ENCODE results near the gene GJA10.

The GJA10 gene

DNA sequence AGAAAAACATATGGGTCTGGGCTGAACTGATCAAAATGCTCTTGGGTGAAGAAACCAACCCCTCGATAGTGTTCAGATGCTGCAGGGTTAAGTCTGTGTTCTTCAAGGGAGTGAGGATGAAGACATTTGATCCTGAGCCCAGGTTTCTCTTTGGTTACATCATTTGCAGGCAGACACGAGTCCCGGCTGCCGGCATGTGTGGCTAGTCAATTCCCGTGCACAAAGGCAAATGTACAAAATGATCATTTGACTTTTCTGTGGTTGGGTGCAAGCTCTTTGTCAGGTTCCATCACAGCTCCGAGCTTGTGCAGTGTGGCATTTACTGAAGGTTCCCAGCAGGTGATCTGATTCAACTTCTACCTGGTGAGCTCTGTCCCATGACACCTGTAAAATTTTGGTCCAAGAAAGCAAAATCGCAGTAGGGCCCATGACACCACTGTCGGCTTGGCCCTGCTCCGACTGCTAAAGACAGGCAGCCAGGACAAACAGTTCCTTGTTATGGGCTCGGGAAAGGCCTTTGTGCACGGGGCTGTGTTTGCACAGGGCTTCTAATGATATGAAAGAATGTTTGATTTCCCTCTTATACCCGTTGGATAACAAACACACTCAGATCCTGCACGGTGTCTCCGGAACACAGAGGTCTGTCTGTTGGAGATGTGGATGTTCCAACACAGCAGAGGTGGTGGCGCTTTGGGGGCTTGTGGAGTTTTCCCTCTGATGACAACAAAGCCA is 46.9 kb downstream of the GJA10 start:
- TF ChIP-seq, protein P1, sequence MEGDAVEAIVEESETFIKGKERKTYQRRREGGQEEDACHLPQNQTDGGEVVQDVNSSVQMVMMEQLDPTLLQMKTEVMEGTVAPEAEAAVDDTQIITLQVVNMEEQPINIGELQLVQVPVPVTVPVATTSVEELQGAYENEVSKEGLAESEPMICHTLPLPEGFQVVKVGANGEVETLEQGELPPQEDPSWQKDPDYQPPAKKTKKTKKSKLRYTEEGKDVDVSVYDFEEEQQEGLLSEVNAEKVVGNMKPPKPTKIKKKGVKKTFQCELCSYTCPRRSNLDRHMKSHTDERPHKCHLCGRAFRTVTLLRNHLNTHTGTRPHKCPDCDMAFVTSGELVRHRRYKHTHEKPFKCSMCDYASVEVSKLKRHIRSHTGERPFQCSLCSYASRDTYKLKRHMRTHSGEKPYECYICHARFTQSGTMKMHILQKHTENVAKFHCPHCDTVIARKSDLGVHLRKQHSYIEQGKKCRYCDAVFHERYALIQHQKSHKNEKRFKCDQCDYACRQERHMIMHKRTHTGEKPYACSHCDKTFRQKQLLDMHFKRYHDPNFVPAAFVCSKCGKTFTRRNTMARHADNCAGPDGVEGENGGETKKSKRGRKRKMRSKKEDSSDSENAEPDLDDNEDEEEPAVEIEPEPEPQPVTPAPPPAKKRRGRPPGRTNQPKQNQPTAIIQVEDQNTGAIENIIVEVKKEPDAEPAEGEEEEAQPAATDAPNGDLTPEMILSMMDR (IDR thresholded peaks at IDR 0.05; ENCODE audit: low read depth, low read length), result no peak

DNA sequence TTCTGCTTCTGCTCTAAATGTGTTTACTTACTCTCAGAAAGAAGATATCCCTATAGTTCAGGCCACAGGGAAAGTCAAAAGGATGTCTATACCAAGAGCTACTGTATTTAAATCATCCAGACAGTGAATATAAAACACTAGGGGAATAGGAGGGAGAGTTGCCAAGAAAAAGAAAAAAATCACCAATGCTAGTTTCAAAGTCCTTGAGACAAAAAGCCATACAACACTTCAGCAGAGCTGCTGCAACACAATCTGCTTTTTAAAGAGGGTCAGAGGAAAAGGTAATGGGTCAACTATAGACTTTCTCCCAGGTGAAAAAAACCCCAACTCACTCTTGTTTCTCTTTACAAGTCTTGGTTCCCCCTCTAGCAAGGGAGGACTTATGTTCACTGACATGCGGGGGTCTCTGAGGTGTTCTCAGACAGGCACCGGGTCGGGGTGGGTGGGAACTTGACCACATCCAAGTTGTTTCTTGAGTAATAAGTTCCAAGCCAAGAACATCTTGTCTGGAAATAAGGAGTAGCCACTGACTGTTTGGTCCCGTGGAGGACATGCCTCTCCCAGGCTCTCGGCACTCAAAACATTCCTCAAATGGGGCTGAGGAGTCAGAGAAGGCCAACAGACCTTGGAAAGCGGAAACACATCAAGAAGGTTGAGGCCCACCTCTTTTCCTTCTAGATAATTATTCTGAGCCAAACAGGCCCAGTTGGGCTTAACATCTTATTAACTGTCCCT is 47.7 kb downstream of the GJA10 start:
- Histone ChIP-seq H3K4me1 (no peaks in the 10 kb centered on the region), H3K27me3 (no peaks in the 10 kb centered on the region), H3K9me3 (no peaks in the 10 kb centered on the region), H3K36me3 (no peaks in the 10 kb centered on the region), H3K4me3 (ENCODE audit: low read depth, low read length) (no peak overlapping the region)
- TF ChIP-seq, protein P1 (IDR thresholded peaks at IDR 0.05; ENCODE audit: low read depth, low read length), result no peak
- no peak for DNase-seq

More for the DNA sequence above, 46.9 kb downstream of the GJA10 start:
- no peaks in the 10 kb centered on the region for H3K4me1 ChIP-seq
- H3K36me3 ChIP-seq, result no peaks in the 10 kb centered on the region
- H3K9me3 ChIP-seq, result no peaks in the 10 kb centered on the region
- no peak for DNase-seq
- no peaks in the 10 kb centered on the region for H3K27me3 ChIP-seq
- H3K4me3 ChIP-seq (ENCODE audit: low read depth, low read length), result no peak overlapping the region

DNA sequence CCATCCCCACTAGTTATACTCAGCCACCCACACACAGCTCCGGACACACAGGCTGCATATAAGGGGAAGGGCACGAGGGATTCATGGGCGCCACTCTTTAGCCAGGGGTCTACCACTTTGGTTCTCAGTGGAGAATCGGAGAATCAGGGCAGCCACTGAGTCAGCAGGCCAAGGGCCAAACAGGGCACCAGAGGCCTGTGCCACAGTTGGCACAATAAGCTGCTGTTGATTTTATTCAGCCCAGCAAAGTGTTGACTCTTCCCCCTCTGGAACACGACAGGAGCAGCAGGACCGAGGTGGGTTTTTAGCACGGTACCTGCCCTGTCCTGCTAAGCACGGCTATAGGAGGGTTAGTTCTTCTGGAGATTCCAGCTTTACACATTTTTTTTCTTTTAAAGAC is 48.3 kb downstream of the GJA10 start:
- Histone ChIP-seq H3K4me3 (ENCODE audit: low read depth, low read length) (no peak overlapping the region), H3K9me3 (no peaks in the 10 kb centered on the region), H3K4me1 (no peaks in the 10 kb centered on the region), H3K27me3 (no peaks in the 10 kb centered on the region), H3K36me3 (no peaks in the 10 kb centered on the region)
- no peak for DNase-seq
- TF ChIP-seq, protein P1 (IDR thresholded peaks at IDR 0.05; ENCODE audit: low read depth, low read length), result no peak

DNA sequence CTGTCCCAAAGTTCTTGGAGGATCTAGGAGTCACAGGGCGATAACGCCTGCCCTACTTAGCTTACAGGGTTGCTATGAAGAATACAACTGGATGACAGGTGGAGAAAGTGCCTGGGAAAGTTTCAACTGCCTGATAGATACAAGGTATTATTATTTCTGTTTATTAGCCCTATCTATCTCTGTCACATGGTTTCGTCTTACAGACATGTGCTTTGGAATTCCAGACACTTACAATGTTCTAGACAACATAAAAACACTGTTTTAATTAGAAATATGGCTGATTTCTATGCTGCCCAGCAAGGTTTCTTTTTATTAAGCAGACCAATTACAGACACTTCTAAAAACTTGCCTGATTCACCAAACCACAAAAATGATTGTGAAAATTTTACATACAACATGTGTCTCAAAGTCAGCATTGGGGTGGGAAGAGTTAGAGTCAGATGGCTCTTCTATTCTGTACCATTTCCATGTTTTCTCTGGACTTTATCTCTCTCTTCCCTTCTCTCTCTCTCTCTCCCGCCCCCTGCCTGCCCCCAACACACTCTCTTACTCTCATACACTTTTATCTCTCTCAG is 50.0 kb downstream of the GJA10 start:
- no peak for DNase-seq
- no peaks in the 10 kb centered on the region for H3K4me1 ChIP-seq
- no peaks in the 10 kb centered on the region for H3K9me3 ChIP-seq
- no peaks in the 10 kb centered on the region for H3K27me3 ChIP-seq
- no peaks in the 10 kb centered on the region for H3K36me3 ChIP-seq
- TF ChIP-seq, protein P1 (IDR thresholded peaks at IDR 0.05; ENCODE audit: low read depth, low read length), result no peak
- H3K4me3 ChIP-seq (ENCODE audit: low read depth, low read length), result no peak overlapping the region

DNA sequence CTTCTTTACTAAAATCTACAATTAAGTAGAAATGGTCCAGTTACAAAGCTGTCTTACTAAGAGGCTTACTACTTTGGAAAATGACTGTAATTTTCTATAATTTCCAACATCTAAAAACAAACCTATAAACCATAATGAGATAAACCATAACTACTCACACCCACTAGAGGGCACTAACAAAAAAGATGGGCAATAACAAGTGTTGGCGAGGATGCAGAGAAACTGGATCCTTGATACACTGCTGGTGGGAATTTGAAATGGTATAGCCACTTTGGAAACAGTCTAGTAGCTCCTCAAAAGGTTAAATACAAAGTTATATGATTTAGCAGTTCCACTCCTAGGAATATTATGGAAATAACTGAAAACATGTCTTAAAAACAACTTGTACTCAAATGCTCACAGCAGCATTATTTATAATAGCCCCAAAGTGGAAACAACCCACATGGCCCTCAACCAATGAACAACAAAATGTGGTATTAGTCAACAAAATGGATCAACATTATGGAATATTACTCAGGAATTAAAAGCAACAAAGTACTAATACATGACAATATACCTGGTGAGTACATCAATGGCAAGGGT is 50.6 kb downstream of the GJA10 start:
- TF ChIP-seq, protein P1 (IDR thresholded peaks at IDR 0.05; ENCODE audit: low read depth, low read length), result peak; percentile 51
- no peaks in the 10 kb centered on the region for H3K4me1 ChIP-seq
- no peak overlapping the region for H3K4me3 ChIP-seq (ENCODE audit: low read depth, low read length)
- H3K27me3 ChIP-seq, result no peaks in the 10 kb centered on the region
- no peaks in the 10 kb centered on the region for H3K36me3 ChIP-seq
- no peak for DNase-seq
- H3K9me3 ChIP-seq, result no peaks in the 10 kb centered on the region

All from BE2C (cell line).